GM23338 (cell line): ENCODE data around the gene HSF4. TPM values are rescaled to one million over a fixed set of nuclear protein-coding genes. Genes with fewer than 3 reads are reported as not detected.

Experiments used
- ATAC-seq: fragments of 200-7000 bp; cut with Tn5 transposase; 3 replicates; pipeline ENCODE4 v1.9.1; 2020
- DNase-seq: peaks from one replicate; pipeline ENCODE4 v3.0.0-alpha.2; 2015; ENCODE audit warnings: low spot score
- H2AFZ ChIP-seq: fragments of 200-600 bp; sonication (generic); 2 replicates; pipeline ENCODE4 v1.8.0; 2016; ENCODE audit warnings: antibody characterized with exemption, mild to moderate bottlenecking, moderate library complexity
- H3F3A ChIP-seq: fragments of 200-600 bp; sonication (generic); replicated peaks from 2 replicates; pipeline ENCODE4 v1.8.0; 2017; ENCODE audit warnings: antibody characterized with exemption, mixed run types, low read depth
- H3K27ac ChIP-seq: fragments of 200-600 bp; sonication (generic); 2 replicates; pipeline ENCODE4 v1.6.1; 2016; ENCODE audit warnings: low read depth
- H3K27me3 ChIP-seq: fragments of 200-600 bp; sonication (generic); 2 replicates; pipeline ENCODE4 v1.8.0; 2016; ENCODE audit warnings: mild to moderate bottlenecking, mixed run types, moderate library complexity; ENCODE audit not compliant: insufficient read depth
- H3K36me3 ChIP-seq: fragments of 200-600 bp; sonication (generic); 2 replicates; pipeline ENCODE4 v1.8.0; 2016; ENCODE audit warnings: mild to moderate bottlenecking; ENCODE audit not compliant: insufficient read depth
- H3K4me1 ChIP-seq: fragments of 200-600 bp; sonication (generic); 2 replicates; pipeline ENCODE4 v1.8.0; 2016; ENCODE audit warnings: mild to moderate bottlenecking, moderate library complexity; ENCODE audit not compliant: insufficient read depth
- H3K4me2 ChIP-seq: fragments of 200-600 bp; sonication (generic); 2 replicates; pipeline ENCODE4 v1.7.1; 2017; ENCODE audit warnings: mixed run types
- H3K4me3 ChIP-seq: fragments of 200-600 bp; sonication (generic); 2 replicates; pipeline ENCODE4 v1.6.1; 2016; ENCODE audit warnings: mixed run types
- H3K79me2 ChIP-seq: fragments of 200-600 bp; sonication (generic); replicated peaks from 2 replicates; pipeline ENCODE4 v1.8.0; 2017; ENCODE audit warnings: mild to moderate bottlenecking; ENCODE audit not compliant: insufficient read depth
- H3K9me2 ChIP-seq: fragments of 200-600 bp; sonication (generic); 2 replicates; pipeline ENCODE4 v1.8.0; 2017; ENCODE audit not compliant: insufficient read depth
- H4K20me1 ChIP-seq: fragments of 200-600 bp; sonication (generic); replicated peaks from 2 replicates; pipeline ENCODE4 v1.8.0; 2017; ENCODE audit warnings: mild to moderate bottlenecking; ENCODE audit not compliant: insufficient read depth
- H3K27ac Mint-ChIP-seq: 2 replicates; pipeline ENCODE4 v1.8.0; 2020; ENCODE audit warnings: inconsistent platforms, mild to moderate bottlenecking, moderate library complexity, mixed read lengths
- H3K27me3 Mint-ChIP-seq: 3 replicates; pipeline ENCODE4 v1.8.0; 2022; ENCODE audit warnings: low read depth, mild to moderate bottlenecking, moderate library complexity, mixed read lengths, inconsistent platforms; ENCODE audit not compliant: insufficient read depth, poor library complexity
- H3K36me3 Mint-ChIP-seq: 3 replicates; pipeline ENCODE4 v1.8.0; 2021; ENCODE audit warnings: low read depth, mild to moderate bottlenecking, inconsistent platforms, moderate library complexity, mixed read lengths
- H3K4me1 Mint-ChIP-seq: 3 replicates; pipeline ENCODE4 v1.8.0; 2020; ENCODE audit warnings: mild to moderate bottlenecking, inconsistent platforms, mixed read lengths
- H3K4me3 Mint-ChIP-seq: 3 replicates; pipeline ENCODE4 v1.8.0; 2021; ENCODE audit warnings: moderate library complexity, mild to moderate bottlenecking, inconsistent platforms, mixed read lengths
- H3K9me3 Mint-ChIP-seq: 3 replicates; pipeline ENCODE4 v1.8.0; 2020; ENCODE audit warnings: moderate library complexity, mild to moderate bottlenecking, inconsistent platforms, mixed read lengths
- CREB1 ChIP-seq: fragments of 250-450 bp; sonication (Bioruptor Pico); IDR thresholded peaks from 2 replicates; pipeline ENCODE4 v1.5.0; 2020; ENCODE audit warnings: low read depth, mild to moderate bottlenecking, moderate library complexity
- EZH2 ChIP-seq: fragments of 200-600 bp; sonication (generic); IDR thresholded peaks from one replicate; pipeline ENCODE4 v1.8.0; 2017; ENCODE audit warnings: antibody characterized with exemption, mild to moderate bottlenecking, low read depth; ENCODE audit not compliant: unreplicated experiment
- EZH2phosphoT487 ChIP-seq: fragments of 200-600 bp; sonication (generic); IDR thresholded peaks from one replicate; pipeline ENCODE4 v1.8.1; 2018; ENCODE audit warnings: antibody characterized with exemption; ENCODE audit not compliant: unreplicated experiment
- JUNB ChIP-seq: IDR thresholded peaks from one replicate; pipeline ENCODE4 v1.6.1; 2016; ENCODE audit warnings: antibody characterized with exemption; ENCODE audit not compliant: unreplicated experiment
- NANOG ChIP-seq: IDR thresholded peaks from 2 replicates; pipeline ENCODE4 v1.6.1; 2016; ENCODE audit warnings: antibody characterized with exemption, borderline replicate concordance
- POLR2AphosphoS5 ChIP-seq: IDR thresholded peaks from 2 replicates; pipeline ENCODE4 v1.6.1; 2016; ENCODE audit warnings: antibody characterized with exemption, low read depth
- STAT1 ChIP-seq: IDR thresholded peaks from one replicate; pipeline ENCODE4 v1.6.1; 2016; ENCODE audit warnings: antibody characterized with exemption; ENCODE audit not compliant: unreplicated experiment
- ZNF114 ChIP-seq: fragments of 250-450 bp; sonication (Bioruptor Pico); IDR thresholded peaks from 2 replicates; pipeline ENCODE4 v1.5.0; 2020; ENCODE audit warnings: mild to moderate bottlenecking, moderate library complexity
- ZNF331 ChIP-seq: fragments of 250-450 bp; sonication (Bioruptor Pico); IDR thresholded peaks from 2 replicates; pipeline ENCODE4 v1.5.0; 2020; ENCODE audit warnings: low read depth, mild to moderate bottlenecking, moderate library complexity
- polyA plus RNA-seq: library from polyadenylated mRNA; unstranded; fragments of >200 nt; fragmentation: Nextera tagmentation; extraction: Ambion mirVana; gene quantifications from 2 replicates; pipeline ENCODE4 v1.2.1, GENCODE V29; 2016
- total RNA-seq: library from RNA; depleted of rRNA; stranded (reverse); fragments of >200 nt; shearing (Covaris generic); gene quantifications from 2 replicates; pipeline ENCODE4 v1.2.3, GENCODE V29; 2014
- TF ChIP-seq, protein P1 (sequence below), 2 experiments: fragments of 200-600 bp in 1 of 2; sonication (generic) in 1 of 2; conservative IDR thresholded peaks; 2 replicates each; pipeline versions ENCODE4 v1.5.1 to v1.6.1; 2016 to 2017; ENCODE audit warnings: antibody characterized with exemption in 2 of 2, low read depth in 2 of 2, mild to moderate bottlenecking in 2 of 2, moderate library complexity in 1 of 2
- TF ChIP-seq, protein P2 (sequence below): IDR thresholded peaks from one replicate; pipeline ENCODE4 v1.6.1; 2018; ENCODE audit warnings: antibody characterized with exemption; ENCODE audit not compliant: unreplicated experiment
- TF ChIP-seq, protein P3 (sequence below): fragments of 250-450 bp; sonication (Bioruptor Pico); IDR thresholded peaks from 2 replicates; pipeline ENCODE4 v1.5.0; 2020; ENCODE audit warnings: mild to moderate bottlenecking, moderate library complexity
- TF ChIP-seq, protein P4 (sequence below): IDR thresholded peaks from 2 replicates; pipeline ENCODE4 v1.6.1; 2016; ENCODE audit warnings: antibody characterized with exemption

The HSF4 gene
- total and polyA plus RNA-seq, 2 experiments from 2014 or later = 0.19 to 1.3 TPM

DNA sequence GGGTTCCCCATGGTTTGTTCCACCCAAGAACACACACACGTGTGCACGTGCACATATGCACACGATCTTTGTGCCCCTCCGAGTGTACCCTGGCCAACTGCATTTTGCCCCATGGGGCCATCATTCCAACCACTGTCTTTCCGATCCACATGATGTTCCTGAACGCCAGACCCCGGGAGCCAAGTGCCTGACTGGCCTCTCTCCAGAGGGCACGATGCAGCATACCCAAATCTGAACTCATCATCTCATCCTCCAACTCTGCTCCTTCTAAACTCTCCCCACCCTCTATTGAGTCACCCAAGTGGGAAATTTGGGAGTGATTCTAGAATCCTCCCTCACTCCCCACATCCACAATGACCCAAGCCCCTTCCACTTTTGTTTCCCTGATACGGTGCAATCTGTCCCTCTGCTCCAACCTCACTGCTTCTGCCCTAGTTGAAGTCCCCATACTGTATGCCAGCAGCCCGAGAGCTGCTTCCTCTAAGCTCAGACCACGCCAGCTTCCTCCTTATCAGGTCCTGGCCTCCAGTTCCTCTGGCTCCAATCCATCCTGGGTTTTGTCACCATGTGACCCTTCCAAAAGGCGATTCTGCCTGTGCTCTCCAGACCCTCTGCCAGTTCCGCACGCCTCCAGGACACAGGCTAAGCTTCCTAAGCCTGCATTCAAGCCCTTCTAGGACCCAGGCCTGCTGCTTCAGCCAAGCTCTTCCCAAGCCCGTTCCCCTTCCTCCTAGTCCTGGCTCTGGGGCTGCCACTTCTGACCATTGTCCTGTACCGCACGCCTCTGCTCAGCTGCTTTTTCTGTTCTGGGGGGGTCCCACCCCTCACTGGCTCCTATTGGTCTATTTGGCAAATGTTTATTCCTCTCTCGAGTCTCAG lies 52.3 kb downstream of the HSF4 start:
- no peaks in the 10 kb centered on the region for H3K27me3 ChIP-seq
- no peak overlapping the region for H3K27ac ChIP-seq
- Mint-ChIP-seq H3K4me3 (no peak overlapping the region; the same call in 2 of the 3 replicates), H3K36me3 (no peaks in the 10 kb centered on the region), H3K9me3 (no peaks in the 10 kb centered on the region; the same call in 2 of the 3 replicates), H3K27ac (no peak overlapping the region), H3K27me3 (peaks cover 15% of the 10 kb centered on the region), H3K4me1 (peaks cover 2% of the 10 kb centered on the region; the same call in 2 of the 3 replicates)
- no peaks in the 10 kb centered on the region for H3F3A ChIP-seq
- TF ChIP-seq NANOG (no peak), EZH2phosphoT487 (no peak), JUNB (no peak), STAT1 (no peak), ZNF331 (no peak), CREB1 (CRISPR knock-in tag) (no peak), EZH2 (no peak), ZNF114 (no peak), POLR2AphosphoS5 (no peak)
- TF ChIP-seq, protein P1, sequence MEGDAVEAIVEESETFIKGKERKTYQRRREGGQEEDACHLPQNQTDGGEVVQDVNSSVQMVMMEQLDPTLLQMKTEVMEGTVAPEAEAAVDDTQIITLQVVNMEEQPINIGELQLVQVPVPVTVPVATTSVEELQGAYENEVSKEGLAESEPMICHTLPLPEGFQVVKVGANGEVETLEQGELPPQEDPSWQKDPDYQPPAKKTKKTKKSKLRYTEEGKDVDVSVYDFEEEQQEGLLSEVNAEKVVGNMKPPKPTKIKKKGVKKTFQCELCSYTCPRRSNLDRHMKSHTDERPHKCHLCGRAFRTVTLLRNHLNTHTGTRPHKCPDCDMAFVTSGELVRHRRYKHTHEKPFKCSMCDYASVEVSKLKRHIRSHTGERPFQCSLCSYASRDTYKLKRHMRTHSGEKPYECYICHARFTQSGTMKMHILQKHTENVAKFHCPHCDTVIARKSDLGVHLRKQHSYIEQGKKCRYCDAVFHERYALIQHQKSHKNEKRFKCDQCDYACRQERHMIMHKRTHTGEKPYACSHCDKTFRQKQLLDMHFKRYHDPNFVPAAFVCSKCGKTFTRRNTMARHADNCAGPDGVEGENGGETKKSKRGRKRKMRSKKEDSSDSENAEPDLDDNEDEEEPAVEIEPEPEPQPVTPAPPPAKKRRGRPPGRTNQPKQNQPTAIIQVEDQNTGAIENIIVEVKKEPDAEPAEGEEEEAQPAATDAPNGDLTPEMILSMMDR (conservative IDR thresholded peaks at IDR 0.05; ENCODE audit: low read depth in 2 of 2) = no peak
- TF ChIP-seq, protein P2, sequence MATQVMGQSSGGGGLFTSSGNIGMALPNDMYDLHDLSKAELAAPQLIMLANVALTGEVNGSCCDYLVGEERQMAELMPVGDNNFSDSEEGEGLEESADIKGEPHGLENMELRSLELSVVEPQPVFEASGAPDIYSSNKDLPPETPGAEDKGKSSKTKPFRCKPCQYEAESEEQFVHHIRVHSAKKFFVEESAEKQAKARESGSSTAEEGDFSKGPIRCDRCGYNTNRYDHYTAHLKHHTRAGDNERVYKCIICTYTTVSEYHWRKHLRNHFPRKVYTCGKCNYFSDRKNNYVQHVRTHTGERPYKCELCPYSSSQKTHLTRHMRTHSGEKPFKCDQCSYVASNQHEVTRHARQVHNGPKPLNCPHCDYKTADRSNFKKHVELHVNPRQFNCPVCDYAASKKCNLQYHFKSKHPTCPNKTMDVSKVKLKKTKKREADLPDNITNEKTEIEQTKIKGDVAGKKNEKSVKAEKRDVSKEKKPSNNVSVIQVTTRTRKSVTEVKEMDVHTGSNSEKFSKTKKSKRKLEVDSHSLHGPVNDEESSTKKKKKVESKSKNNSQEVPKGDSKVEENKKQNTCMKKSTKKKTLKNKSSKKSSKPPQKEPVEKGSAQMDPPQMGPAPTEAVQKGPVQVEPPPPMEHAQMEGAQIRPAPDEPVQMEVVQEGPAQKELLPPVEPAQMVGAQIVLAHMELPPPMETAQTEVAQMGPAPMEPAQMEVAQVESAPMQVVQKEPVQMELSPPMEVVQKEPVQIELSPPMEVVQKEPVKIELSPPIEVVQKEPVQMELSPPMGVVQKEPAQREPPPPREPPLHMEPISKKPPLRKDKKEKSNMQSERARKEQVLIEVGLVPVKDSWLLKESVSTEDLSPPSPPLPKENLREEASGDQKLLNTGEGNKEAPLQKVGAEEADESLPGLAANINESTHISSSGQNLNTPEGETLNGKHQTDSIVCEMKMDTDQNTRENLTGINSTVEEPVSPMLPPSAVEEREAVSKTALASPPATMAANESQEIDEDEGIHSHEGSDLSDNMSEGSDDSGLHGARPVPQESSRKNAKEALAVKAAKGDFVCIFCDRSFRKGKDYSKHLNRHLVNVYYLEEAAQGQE = no peak
- TF ChIP-seq, protein P3, sequence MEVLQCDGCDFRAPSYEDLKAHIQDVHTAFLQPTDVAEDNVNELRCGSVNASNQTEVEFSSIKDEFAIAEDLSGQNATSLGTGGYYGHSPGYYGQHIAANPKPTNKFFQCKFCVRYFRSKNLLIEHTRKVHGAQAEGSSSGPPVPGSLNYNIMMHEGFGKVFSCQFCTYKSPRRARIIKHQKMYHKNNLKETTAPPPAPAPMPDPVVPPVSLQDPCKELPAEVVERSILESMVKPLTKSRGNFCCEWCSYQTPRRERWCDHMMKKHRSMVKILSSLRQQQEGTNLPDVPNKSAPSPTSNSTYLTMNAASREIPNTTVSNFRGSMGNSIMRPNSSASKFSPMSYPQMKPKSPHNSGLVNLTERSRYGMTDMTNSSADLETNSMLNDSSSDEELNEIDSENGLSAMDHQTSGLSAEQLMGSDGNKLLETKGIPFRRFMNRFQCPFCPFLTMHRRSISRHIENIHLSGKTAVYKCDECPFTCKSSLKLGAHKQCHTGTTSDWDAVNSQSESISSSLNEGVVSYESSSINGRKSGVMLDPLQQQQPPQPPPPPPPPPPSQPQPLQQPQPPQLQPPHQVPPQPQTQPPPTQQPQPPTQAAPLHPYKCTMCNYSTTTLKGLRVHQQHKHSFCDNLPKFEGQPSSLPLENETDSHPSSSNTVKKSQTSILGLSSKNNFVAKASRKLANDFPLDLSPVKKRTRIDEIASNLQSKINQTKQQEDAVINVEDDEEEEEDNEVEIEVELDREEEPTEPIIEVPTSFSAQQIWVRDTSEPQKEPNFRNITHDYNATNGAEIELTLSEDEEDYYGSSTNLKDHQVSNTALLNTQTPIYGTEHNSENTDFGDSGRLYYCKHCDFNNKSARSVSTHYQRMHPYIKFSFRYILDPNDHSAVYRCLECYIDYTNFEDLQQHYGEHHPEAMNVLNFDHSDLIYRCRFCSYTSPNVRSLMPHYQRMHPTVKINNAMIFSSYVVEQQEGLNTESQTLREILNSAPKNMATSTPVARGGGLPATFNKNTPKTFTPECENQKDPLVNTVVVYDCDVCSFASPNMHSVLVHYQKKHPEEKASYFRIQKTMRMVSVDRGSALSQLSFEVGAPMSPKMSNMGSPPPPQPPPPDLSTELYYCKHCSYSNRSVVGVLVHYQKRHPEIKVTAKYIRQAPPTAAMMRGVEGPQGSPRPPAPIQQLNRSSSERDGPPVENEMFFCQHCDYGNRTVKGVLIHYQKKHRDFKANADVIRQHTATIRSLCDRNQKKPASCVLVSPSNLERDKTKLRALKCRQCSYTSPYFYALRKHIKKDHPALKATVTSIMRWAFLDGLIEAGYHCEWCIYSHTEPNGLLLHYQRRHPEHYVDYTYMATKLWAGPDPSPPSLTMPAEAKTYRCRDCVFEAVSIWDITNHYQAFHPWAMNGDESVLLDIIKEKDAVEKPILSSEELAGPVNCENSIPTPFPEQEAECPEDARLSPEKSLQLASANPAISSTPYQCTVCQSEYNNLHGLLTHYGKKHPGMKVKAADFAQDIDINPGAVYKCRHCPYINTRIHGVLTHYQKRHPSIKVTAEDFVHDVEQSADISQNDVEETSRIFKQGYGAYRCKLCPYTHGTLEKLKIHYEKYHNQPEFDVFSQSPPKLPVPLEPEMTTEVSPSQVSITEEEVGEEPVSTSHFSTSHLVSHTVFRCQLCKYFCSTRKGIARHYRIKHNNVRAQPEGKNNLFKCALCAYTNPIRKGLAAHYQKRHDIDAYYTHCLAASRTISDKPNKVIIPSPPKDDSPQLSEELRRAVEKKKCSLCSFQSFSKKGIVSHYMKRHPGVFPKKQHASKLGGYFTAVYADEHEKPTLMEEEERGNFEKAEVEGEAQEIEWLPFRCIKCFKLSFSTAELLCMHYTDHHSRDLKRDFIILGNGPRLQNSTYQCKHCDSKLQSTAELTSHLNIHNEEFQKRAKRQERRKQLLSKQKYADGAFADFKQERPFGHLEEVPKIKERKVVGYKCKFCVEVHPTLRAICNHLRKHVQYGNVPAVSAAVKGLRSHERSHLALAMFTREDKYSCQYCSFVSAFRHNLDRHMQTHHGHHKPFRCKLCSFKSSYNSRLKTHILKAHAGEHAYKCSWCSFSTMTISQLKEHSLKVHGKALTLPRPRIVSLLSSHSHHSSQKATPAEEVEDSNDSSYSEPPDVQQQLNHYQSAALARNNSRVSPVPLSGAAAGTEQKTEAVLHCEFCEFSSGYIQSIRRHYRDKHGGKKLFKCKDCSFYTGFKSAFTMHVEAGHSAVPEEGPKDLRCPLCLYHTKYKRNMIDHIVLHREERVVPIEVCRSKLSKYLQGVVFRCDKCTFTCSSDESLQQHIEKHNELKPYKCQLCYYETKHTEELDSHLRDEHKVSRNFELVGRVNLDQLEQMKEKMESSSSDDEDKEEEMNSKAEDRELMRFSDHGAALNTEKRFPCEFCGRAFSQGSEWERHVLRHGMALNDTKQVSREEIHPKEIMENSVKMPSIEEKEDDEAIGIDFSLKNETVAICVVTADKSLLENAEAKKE (CRISPR knock-in tag) = no peak
- TF ChIP-seq, protein P4, sequence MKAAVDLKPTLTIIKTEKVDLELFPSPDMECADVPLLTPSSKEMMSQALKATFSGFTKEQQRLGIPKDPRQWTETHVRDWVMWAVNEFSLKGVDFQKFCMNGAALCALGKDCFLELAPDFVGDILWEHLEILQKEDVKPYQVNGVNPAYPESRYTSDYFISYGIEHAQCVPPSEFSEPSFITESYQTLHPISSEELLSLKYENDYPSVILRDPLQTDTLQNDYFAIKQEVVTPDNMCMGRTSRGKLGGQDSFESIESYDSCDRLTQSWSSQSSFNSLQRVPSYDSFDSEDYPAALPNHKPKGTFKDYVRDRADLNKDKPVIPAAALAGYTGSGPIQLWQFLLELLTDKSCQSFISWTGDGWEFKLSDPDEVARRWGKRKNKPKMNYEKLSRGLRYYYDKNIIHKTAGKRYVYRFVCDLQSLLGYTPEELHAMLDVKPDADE = no peak
- H3K36me3 ChIP-seq = no peaks in the 10 kb centered on the region
- H3K4me1 ChIP-seq = no peaks in the 10 kb centered on the region
- no peaks in the 10 kb centered on the region; the same call in 1 of the 2 replicates for H4K20me1 ChIP-seq
- DNase-seq = no peak
- no peak overlapping the region for H2AFZ ChIP-seq
- H3K9me2 ChIP-seq = no peaks in the 10 kb centered on the region
- no peak; the same call in 2 of the 3 replicates for ATAC-seq
- no peaks in the 10 kb centered on the region for H3K79me2 ChIP-seq
- no peak overlapping the region for H3K4me3 ChIP-seq
- no peak overlapping the region for H3K4me2 ChIP-seq
